Activated naive CD8-positive, alpha-beta T cell treated with anti-CD3 and anti-CD28 coated beads, Interleukin-2, amount 50 U/mL, for 16 hours (primary cell): ENCODE results near the gene SUCLG2.
"Not testable (repeated sequence)": the region's sequence is repeated elsewhere in the genome, so short reads cannot be mapped to it uniquely, and the experiment has no call there.

Experiments used
- DNase-seq: peaks from one replicate; pipeline ENCODE4 v3.0.0-alpha.2; 2020; ENCODE audit warnings: low read depth, low spot score

Gene SUCLG2

DNA sequence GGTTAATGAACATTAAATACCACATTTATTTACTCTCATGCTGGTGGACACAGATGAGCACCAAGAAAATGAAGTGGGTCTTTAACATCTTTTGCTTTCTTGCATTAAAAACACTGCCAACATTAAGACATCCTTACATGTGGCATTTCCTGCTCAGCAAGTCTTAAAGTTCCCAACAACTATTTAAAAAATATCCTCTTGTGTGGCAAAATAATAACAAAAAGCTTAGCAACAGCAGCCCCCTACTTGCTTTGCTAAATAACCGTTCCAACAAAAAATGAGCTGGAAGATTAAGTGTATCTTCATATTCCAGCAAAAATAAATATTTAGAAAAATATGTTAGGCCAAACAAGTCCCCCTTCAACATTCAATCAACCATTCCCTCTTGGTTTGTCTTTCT is 93.1 kb downstream of the SUCLG2 start:
- no peak for DNase-seq

DNA sequence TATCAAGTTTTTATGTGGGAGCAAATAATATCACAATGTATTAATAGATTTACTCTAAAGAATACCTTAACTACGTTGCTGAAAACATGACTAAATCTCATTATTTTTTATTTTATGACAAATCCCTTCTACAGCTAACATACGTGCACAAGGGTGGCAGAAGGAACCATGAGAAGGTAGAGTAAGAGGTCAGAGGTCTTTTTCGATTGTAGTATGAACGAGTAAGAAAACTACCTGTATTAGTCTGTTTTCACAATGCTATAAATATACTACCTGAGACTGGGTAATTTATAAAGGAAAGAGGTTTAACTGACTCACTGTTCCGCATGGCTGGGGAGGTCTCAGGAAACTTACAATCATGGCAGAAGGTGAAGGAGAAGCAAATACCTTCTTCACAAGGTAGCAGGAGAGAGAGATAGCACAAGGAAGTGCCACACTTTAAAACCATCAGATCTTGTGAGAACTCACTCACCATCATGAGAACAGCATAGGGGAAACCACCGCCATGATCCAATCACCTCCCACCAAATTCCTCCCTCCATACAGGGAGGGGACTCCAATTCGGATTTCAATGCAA is 95.3 kb downstream of the SUCLG2 start:
- DNase-seq: no peak

DNA sequence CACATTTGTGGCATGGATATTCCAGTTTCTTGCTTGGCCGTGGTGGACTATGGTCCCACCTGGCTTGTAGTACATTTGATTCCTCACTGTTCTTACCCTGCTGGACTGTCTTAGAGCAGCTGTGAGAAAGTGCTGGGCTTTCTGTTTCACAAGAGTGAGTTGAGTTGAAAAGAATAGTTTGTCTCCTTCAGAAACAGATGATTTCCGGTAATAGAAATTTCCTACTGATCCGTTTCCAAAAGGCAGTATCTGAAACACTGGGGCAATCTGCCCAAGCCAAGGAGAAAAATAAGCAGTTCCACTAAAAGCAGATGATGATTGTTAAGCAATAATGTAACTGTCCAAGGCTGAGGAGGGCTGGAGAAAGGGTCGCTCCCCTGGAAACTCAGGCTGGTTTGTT is 96.0 kb downstream of the SUCLG2 start:
- no peak for DNase-seq

DNA sequence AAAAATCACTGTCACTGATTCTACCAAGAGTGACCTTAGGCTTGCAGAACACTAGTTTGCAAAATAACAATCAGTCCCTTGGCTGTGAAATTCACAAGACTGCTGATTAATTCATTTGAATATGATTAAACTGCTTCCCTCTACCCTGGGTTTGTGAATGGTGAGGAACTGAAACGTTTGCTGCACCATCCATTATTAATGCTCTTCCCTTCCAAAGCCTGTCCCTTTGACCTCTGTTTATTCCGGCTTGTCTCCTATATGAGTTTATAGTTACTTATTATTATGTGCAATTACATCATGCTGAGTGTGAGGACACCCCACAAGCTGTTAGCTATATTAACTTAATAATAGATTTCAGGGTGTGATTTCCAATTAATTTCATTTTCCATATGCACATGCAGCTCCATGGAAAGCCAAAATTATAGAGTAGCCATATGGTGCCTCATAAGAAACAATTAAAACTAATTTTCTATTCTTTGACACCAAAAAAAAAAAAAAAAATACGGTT is 96.5 kb downstream of the SUCLG2 start:
- DNase-seq: no peak

DNA sequence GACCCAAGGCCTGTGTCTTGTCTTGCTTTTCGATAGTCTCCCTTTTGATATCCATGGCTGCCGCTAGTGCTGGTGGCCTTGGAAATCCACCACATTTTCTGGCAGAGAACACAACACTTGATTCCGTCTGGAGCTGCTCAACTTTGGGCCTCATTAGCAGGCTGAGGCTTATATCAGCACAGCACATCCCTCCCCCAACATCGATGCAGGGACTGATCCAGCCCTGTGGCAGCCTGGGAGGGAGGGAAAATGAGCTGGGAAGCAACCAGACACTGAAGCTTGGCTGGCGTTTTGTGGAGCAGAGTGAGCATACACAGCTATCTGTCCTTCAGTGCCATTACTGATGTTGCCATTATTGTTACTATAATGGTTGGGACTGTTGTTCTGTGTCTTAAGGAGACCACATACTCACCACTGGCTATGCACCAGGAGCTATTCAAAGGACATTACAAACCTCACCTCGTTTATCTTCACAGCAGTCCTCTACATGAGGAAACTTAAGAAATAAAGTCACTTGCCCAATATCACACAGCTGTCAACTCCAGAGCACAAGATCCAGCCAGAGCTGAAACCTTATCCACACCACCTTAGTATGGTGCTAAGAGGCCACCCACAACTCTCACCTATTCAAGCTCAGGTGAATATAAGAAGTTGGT is 102.9 kb downstream of the SUCLG2 start:
- DNase-seq: no peak

DNA sequence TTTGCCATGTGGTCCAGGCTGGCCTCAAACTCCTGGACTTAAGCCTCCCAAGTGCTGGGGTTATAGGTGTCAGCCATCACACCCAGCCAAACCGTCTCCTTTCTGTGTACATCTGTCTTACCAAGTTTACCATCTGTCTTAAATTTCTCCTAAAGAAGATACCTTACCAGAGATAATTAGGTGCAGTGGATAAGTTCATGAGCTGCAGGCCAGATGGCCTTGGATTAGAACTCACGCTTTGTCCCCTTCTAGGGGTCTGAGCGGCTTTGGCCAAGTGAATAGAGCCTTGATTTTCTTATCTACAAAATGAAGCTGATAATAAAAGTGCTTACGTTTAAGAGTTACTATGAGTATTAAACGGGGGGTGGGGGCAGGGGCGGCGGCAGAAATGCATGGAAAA is 103.9 kb downstream of the SUCLG2 start:
- no peak for DNase-seq

DNA sequence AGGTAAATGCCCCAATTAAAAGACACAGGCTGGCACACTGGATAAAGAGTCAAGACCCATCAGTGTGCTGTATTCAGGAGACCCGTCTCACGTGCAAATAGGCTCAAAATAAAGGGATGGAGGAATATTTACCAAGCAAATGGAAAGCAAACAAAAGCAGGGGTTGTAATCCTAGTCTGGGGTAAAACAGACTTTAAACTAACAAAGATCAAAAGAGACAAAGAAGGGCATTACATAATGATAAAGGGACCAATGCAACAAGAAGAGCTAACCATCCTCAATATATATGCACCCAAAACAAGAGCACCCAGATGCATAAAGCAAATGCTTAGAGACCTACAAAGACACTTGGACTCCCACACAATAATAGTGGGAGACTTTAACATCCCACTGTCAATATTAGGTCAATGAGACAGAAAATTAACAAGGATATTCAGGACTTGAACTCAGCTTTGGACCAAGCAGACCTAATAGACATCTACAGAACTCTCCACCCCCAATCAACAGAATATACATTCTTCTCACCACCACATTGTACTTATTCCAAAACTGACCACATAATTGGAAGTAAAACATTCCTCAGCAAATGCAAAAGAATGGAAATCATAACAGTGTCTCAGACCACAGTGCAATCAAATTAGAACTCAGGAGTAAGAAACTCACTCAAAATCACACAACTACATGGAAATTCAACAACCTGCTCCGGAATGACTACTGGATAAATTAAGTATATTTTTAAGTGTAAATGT is 111.7 kb downstream of the SUCLG2 start:
- DNase-seq: not testable (repeated sequence)

DNA sequence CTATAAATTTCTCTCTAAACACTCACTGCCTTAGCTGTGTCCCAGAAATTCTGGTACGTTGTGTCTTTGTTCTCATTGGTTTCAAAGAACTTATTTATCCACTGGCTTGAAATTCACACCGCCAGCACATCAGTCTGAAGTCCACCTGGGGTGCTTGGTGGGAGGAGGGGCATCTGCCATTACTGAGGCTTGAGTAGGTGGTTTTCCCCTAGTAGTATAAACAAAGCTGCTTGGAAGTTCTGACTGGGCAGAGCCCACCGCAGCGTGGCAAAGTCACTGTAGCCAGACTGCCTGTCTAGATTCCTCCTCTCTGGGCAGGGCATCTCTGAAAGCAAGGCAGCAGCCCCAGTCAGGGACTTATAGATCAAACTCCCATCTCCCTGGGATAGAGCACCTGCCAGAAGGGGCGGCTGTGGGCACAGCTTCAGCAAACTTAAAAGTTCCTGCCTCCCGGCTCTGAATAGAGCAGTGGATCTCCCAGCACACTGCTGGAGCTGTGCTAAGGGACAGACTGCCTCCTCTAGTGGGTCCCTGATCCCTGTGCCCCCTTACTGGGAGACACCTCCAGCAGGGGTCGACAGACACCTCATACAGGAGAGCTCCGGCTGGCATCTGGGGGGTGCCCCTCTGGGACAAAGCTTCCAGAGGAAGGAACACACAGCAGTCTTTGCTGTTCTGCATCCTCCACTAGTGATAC is 114.1 kb downstream of the SUCLG2 start:
- no peak for DNase-seq

DNA sequence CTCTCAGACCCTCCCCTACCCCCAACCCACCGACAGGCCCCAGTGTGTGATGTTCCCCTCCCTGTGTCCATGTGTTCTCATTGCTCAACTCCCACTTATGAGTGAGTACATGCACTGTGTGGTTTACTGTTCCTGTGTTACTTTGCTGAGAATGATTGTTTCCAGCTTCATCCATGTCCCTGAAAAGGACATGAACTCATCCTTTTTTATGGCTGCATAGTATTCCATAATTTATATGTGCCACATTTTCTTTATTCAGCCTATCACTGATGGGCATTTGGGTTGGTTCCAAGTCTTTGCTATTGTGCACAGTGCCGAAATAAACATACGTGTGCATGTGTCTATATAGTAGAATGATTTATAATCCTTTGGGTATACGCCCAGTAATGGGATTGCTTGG is 117.2 kb downstream of the SUCLG2 start:
- not testable (repeated sequence) for DNase-seq

DNA sequence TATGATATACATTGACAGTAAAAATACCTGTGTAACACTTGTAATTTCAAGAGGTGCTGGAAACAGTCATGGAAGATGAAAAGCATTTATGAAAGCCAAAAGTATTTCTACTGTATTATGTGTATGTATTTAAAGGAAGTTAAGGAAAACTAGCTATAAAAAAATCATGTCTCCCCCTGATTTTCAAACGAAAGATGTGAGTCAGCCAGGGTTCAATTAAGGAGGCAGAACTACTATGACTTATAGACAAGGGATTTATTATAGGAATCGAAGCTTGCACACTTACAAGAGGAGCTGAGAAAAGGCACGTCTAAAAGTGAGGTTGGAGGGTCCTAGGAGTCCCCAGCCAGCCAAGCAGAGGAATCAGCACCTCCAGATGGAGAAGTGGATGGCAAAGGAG is 119.4 kb downstream of the SUCLG2 start:
- DNase-seq: no peak

DNA sequence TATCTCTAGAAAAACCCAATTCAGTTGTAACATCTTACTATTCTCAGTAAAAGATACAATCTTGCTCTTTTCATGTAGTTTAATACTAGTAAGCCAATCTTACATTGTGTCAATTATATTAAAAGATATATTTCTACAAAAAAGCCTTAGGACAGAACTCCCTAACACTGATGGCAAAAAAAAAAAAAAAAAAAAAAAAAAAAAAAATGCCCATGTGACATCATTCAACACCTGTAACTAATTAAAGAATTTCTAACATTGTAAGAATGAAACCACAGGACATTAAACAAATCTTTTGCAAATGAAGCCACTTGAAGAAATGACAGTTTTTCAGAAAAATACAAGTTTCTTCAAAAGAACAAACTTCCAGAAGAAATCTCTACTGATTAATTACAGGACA is 119.8 kb downstream of the SUCLG2 start:
- DNase-seq: no peak

DNA sequence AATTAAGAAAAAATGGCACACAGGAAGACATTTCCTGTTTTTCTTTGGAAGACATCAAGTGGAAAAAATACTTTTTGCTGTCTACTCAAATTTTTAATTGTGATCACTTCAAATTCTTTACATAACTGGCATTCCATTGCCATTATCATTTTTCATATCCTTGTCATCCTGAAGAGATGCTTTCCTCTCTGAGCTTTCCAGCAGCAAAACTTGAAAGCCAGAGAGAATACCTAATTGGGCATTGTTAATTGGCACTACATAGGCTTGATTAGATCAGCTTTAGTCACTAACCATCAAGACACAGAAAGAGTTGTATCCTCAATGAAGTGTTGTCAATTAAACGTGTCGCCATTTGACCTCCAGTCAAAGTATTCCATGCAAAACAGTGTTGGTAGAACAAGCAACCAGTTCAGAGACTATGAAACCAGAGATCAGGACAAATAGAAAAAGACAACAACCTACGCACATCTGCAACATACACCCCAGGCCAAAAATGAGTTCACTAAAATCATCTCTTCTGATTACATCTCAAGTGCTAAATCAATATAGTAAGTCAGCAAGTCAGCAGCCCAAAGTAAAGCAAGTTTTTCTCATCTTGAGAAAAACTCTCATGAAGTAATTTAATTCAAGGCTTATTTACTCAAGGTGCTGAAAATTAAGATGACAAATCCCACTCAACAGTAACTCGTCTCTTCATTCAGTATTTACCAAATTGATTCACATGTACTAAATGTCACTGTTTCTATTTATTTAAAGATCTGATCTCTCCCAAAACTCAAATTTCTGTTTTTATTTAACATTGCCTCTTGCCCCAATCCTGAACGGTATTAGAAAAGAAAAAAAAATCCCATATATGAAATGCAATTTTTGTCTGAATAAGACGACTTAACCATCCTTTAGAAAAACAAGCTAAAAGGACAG is 123.0 kb downstream of the SUCLG2 start:
- DNase-seq: no peak

DNA sequence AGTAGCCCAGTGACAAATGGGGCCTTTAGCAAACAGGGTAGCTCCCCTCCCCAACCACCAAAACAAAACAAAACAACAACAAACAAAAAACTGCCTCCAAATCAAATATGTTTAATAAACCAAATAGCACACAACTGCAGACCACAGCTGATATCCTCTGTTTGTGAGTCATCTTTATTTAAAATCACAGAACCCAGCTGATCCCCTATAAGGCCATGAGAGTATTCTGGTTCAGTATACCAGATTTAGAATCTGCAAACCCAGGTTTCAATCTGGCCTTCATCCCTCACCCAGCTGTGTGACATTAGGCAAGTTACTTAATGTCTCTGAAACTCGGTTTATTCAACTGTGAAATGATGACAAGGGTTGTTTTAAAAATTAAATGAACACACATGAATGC is 124.5 kb downstream of the SUCLG2 start:
- DNase-seq: no peak

DNA sequence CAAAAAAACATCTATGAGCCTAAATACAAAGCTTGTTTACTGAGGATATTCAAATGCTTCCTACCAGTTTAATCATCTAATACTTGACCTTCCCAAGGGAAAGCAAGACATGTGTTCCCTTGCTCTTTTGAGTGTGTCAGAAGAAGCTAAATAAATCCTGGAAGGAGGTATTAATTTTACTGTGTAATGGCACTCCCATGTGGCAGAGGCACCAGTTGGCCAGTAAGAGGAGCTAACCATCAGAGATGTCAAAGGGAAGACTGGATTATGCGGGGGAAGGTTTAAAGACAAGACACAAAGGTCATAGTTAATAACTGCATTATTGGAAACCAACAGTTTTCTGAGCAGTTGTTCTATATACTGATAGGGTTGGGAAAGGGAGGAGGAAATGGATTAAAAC is 125.1 kb downstream of the SUCLG2 start:
- DNase-seq: no peak

DNA sequence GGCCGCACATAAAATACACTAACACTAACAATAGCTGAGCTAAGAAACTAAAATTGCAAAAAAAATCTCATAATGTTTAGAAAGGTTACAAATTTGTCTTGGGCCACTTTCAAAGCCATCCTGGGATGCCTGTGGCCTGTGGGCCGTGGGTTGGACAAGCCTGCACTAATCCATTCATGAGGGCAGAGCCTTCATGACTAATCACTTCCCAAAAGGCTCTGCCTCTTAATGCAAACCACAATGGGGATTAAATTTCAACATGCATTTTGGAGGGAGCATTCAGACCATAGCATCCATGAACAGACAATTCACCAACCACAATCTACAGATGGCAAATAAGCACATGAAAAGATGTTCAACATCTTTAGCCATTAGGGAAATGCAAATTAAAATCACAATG is 128.2 kb downstream of the SUCLG2 start:
- no peak for DNase-seq

DNA sequence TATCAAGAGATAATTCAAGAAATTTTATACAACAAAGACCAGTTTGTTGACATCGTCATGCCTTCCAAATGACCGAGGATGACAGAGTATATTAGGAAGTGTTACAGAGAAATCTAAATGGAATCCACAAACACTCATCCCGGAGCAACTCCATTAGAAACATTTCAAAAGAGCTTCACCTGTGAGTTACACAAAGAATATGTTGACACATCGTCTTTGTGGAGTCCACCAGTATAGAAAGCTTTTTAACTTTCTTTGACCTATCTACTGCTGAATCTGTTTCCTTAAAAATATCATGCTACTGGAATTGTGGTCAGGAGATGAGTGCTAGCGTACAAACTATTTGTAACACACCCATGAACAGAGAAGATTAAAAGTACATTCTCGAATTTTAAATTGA is 130.4 kb downstream of the SUCLG2 start:
- no peak for DNase-seq

DNA sequence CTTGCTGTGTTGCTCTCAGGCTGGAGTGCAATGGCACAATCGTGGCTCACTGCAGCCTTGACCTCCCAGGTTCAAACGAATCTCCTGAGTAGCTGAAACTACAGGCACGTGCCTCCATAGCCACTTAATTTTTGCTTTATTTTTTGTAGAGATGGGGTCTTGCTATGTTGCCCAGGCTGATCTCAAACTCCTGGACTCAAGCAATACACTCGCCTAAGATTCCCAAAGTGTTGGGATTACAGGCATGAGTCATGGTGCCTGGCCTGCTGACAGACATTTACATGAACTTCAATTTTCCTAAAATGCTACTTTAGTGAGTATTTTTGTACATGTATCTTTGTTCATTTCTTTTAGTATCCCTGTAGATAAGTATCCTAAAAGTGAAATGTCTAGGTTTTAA is 132.3 kb downstream of the SUCLG2 start:
- DNase-seq: no peak

DNA sequence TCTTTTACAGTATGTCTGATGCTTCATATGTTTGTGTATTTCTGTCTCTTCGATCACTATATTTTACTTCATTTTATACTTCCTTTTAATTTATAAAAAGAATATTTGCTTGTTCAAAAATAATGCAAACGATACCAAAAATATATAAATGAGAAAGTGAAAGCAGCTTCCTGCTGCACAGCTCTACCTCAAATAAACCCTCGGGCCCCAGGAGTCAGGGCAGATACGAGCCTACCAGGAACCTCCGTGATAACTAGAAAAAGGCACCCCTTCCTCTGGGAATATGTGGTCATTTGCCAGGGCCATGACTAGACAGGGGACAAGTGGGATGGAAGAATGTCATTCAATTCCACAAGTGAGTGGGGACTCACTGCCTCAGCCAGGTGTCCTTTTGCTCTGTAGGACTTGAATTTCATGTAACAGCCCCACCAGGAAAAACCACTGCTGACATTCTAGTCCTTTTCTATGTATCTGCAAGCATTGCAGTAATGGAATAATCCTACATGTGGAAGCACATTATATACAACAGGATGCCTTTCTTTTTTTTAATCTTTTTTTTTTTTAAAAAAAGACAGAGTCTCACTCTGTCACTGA is 133.3 kb downstream of the SUCLG2 start:
- DNase-seq: no peak

DNA sequence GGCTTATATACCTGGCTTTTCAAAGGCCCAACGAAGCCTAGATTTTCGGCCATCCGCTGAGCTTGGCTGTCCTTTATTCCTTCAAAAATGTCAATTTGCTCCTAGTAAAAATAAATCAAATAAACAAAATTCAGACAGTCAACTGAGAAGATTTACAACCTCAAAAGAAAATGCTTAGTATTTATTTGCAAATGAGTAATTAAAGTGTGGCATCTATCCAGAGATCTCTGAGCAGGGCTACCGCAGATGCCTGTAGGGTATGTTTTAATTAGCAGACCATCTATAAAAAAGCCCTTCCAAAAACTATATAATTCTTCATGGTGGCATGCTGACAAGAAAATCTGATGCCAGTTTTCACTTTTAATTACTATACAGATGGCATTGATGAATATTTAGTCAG is 136.2 kb downstream of the SUCLG2 start:
- no peak for DNase-seq

DNA sequence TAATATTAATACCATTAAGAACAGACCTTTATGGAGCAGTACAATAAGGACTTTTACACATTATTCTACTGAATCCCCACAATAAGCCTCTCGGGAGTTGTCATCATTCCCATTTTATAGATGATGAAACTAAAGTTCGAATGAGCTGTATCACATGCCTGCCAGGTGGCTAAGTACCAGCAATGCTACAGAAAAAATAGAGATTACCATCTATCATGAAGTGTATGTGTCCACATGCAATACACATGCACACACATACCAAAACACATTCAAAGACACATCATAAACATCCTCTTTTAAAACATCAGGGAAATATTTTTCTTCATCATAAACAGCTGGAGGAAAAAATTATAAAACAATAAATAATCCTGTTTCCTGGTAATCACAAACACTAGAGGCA is 136.6 kb downstream of the SUCLG2 start:
- no peak for DNase-seq

DNA sequence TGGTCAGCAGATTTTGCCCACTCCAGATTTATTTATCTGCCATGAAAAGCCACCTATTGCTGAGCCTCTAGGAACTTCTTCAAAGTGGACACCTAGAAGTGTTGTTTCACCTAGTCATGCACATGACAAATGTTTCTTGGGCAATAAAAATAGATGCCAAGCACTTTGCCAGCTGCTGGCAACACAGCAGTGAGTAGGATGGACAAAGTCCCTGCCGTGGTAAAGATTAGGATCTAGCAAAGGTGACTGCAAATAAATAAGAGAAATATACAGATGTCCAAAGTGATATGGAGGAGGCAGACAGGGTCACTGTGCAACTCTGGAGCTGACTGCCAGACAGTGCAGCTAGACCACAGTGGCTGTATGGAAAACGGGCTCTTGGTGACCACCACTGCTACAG is 137.9 kb downstream of the SUCLG2 start:
- DNase-seq: no peak
